ENCODE measurements around the gene GPR176. TPM values are rescaled to one million over a fixed set of nuclear protein-coding genes. Genes with fewer than 3 reads are reported as not detected.

The GPR176 gene
- total and polyA plus RNA-seq, 2 experiments from 2014 or later, result 2.7 to 7.0 TPM

DNA sequence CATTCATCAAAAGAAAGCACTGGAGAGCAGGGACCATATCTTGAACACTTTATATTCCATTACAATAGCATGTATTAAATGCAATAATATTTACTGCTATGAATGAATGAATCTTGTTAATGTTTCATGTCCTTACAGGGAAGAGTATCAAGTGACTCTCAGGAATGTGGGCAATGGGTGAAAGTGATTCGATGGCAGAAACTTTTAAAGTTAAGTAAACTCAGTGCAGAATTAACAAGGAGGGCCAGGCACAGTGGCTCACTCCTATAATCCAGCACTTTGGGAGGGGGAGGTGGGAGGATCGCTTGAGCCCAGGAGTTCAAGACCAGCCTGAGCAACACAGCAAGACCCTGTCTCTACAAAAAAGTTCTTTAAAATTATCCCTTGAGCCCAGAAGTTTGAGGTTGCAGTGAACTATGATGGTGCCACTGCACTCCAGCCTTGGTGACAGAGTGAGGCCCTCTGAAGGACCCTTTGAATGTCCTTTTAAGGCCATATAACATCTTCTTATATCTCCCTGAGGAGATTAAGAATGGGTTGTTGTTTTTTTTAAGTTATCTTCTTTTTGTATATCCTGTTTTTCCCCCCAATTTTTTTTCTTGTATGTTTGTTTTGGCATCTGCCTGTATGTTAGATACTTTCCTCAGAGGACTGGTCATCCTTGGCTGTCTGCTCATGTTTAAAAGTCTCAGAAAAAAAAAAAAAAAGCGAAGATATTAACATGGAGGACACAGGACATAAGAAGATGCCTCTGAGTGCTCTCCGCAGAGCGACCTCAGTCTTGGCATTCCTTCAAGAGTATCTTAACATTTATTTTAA is 127.8 kb downstream of the GPR176 start:
- no peak for TF ChIP-seq EZH2phosphoT487 (IDR thresholded peaks at IDR 0.05; ENCODE audit: low read depth, severe bottlenecking, unreplicated experiment)
- TF ChIP-seq, protein P1, sequence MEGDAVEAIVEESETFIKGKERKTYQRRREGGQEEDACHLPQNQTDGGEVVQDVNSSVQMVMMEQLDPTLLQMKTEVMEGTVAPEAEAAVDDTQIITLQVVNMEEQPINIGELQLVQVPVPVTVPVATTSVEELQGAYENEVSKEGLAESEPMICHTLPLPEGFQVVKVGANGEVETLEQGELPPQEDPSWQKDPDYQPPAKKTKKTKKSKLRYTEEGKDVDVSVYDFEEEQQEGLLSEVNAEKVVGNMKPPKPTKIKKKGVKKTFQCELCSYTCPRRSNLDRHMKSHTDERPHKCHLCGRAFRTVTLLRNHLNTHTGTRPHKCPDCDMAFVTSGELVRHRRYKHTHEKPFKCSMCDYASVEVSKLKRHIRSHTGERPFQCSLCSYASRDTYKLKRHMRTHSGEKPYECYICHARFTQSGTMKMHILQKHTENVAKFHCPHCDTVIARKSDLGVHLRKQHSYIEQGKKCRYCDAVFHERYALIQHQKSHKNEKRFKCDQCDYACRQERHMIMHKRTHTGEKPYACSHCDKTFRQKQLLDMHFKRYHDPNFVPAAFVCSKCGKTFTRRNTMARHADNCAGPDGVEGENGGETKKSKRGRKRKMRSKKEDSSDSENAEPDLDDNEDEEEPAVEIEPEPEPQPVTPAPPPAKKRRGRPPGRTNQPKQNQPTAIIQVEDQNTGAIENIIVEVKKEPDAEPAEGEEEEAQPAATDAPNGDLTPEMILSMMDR (IDR thresholded peaks at IDR 0.05; ENCODE audit: poor library complexity), result no peak
- TF ChIP-seq EZH2 (IDR thresholded peaks at IDR 0.05; ENCODE audit: borderline replicate concordance), result no peak
- H3K4me2 ChIP-seq, result no peak overlapping the region
- H3K36me3 ChIP-seq (replicated peaks; ENCODE audit: insufficient read depth, low read depth), result no peaks in the 10 kb centered on the region
- no peak for DNase-seq (ENCODE audit: low spot score)
- H4K20me1 ChIP-seq (ENCODE audit: insufficient read depth, poor library complexity, severe bottlenecking), result no peaks in the 10 kb centered on the region
- H3K9me3 ChIP-seq (ENCODE audit: low read depth), result no peaks in the 10 kb centered on the region
- H3K27me3 ChIP-seq, result no peaks in the 10 kb centered on the region
- no peak overlapping the region for H3K4me3 ChIP-seq
- no peak overlapping the region for H3K27ac ChIP-seq
- WGBS (ENCODE audit: low lambda C conversion rate, missing lambda C conversion rate), result 84% methylated on average over 5 of the region's 5 CpGs
- H3K4me1 ChIP-seq (ENCODE audit: insufficient read depth), result peaks cover 7% of the 10 kb centered on the region
- H2AFZ ChIP-seq, result no peak overlapping the region
- no peaks in the 10 kb centered on the region for H3K79me2 ChIP-seq
- H3K9me2 ChIP-seq (replicated peaks; ENCODE audit: insufficient read depth), result no peaks in the 10 kb centered on the region

DNA sequence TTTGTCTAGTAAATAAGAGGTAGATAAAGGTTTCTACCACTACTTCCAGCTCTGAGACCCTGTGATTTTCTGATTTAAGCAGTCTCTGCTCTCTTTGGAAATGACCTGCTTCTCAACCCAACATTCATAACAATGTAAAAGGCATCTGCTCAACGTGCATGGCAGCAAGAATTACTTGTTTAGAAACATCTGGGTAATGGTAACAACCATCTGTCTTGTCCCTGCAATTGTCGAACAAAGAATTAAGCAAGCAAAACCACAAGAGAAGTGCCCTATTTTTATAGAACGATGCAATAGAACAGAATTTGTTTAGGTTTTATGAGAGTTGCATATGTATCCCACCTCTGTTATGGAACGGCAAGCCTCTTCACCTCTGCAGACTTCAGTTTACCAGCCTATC is 130.3 kb downstream of the GPR176 start:
- no peaks in the 10 kb centered on the region for H4K20me1 ChIP-seq (ENCODE audit: insufficient read depth, poor library complexity, severe bottlenecking)
- WGBS (ENCODE audit: low lambda C conversion rate, missing lambda C conversion rate), result 64% methylated on average over 4 of the region's 4 CpGs
- no peak overlapping the region for H2AFZ ChIP-seq
- H3K9me3 ChIP-seq (ENCODE audit: low read depth), result no peaks in the 10 kb centered on the region
- H3K27ac ChIP-seq, result no peak overlapping the region
- no peak for TF ChIP-seq EZH2 (IDR thresholded peaks at IDR 0.05; ENCODE audit: borderline replicate concordance)
- no peak for TF ChIP-seq EZH2phosphoT487 (IDR thresholded peaks at IDR 0.05; ENCODE audit: low read depth, severe bottlenecking, unreplicated experiment)
- TF ChIP-seq, protein P1 (IDR thresholded peaks at IDR 0.05; ENCODE audit: poor library complexity), result no peak
- no peak overlapping the region for H3K4me3 ChIP-seq
- H3K9me2 ChIP-seq (replicated peaks; ENCODE audit: insufficient read depth), result no peaks in the 10 kb centered on the region
- H3K4me2 ChIP-seq, result no peak overlapping the region
- H3K4me1 ChIP-seq (ENCODE audit: insufficient read depth), result peaks cover 8% of the 10 kb centered on the region
- H3K79me2 ChIP-seq, result no peaks in the 10 kb centered on the region
- no peaks in the 10 kb centered on the region for H3K27me3 ChIP-seq
- no peaks in the 10 kb centered on the region for H3K36me3 ChIP-seq (replicated peaks; ENCODE audit: insufficient read depth, low read depth)
- no peak for DNase-seq (ENCODE audit: low spot score)

DNA sequence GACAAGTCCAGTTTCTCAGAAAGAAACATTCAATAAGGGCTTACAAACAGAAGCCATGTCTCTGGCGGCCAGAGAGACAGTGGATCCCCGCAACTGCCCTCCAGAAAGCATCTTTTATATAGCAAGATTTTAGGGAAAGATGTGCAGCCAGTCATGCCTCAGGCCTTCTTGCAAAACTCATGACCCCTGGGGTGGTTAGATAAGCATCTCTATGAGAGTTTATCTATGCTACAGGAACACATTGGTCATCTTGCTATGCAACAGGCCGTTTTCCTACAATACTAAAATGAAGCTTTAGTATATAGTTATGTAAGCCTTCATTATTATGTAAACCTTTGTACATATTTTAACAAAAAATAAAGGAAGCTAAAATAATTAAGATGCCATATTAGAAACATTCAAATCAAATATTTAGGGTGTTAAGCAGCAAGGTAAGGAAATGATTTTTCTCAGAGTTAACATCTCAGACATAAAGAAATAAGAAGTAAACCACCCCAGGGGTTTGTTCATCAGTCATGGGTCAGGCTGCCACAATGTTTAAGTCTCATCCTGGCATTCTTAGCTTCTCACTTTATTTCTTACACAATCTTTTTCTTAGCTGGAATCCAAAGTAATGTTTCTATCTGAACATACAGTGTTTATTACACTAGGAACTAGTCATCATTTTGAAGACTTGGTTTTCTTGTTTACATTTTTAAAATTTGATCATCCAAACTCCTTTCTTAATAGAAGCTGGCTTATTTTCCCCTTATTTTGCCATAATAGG is 131.1 kb downstream of the GPR176 start:
- Histone ChIP-seq H3K79me2 (peaks cover 2% of the 10 kb centered on the region), H3K4me1 (ENCODE audit: insufficient read depth) (peaks cover 12% of the 10 kb centered on the region), H3K4me2 (no peak overlapping the region), H3K36me3 (replicated peaks; ENCODE audit: insufficient read depth, low read depth) (no peaks in the 10 kb centered on the region), H3K27me3 (no peaks in the 10 kb centered on the region), H3K4me3 (no peak overlapping the region), H3K27ac (no peak overlapping the region), H3K9me2 (replicated peaks; ENCODE audit: insufficient read depth) (no peaks in the 10 kb centered on the region), H2AFZ (no peak overlapping the region), H4K20me1 (ENCODE audit: insufficient read depth, poor library complexity, severe bottlenecking) (no peaks in the 10 kb centered on the region), H3K9me3 (ENCODE audit: low read depth) (no peaks in the 10 kb centered on the region)
- 67% methylated on average over 3 of the region's 3 CpGs for WGBS (ENCODE audit: low lambda C conversion rate, missing lambda C conversion rate)
- DNase-seq (ENCODE audit: low spot score), result no peak
- TF ChIP-seq EZH2phosphoT487 (IDR thresholded peaks at IDR 0.05; ENCODE audit: low read depth, severe bottlenecking, unreplicated experiment), result no peak
- TF ChIP-seq EZH2 (IDR thresholded peaks at IDR 0.05; ENCODE audit: borderline replicate concordance), result no peak
- TF ChIP-seq, protein P1 (IDR thresholded peaks at IDR 0.05; ENCODE audit: poor library complexity), result no peak
